ENCODE measurements around the gene PTPRE.

GRCh38 chr10:128121750-128122412 lies 215.0 kb downstream of the PTPRE start:
- TF ChIP-seq CTCF (conservative IDR thresholded peaks at IDR 0.05 in 1 of 2, IDR thresholded peaks at IDR 0.05 in 1 of 2; ENCODE audit: extremely low read depth in 1 of 2, insufficient read depth in 1 of 2, low read depth in 1 of 2, low read length in 2 of 2) = no peak
- no peak for TF ChIP-seq EZH2 (IDR thresholded peaks at IDR 0.05; ENCODE audit: borderline replicate concordance, low read length)
